Thoracic aorta (tissue), 2 donors: ENCODE results near the gene EDDM13. TPM values are rescaled to one million over a fixed set of nuclear protein-coding genes. Genes with fewer than 3 reads are reported as not detected.

Experiments used
- ATAC-seq: fragments of 150-250 bp; one replicate; pipeline ENCODE4 v1.8.0; 2017; ENCODE audit warnings: low read depth; ENCODE audit not compliant: insufficient number of reproducible peaks, low FRiP score
- DNase-seq: peaks from one replicate; pipeline ENCODE4 v3.0.0-alpha.2; 2020; ENCODE audit warnings: low spot score
- H3K27ac ChIP-seq, 2 donors: fragments of 200-600 bp; sonication (generic); 1 replicate in 1 of 2; 2 replicates in 1 of 2; pipeline ENCODE4 v1.5.1; 2016; ENCODE audit warnings: mild to moderate bottlenecking in 2 of 2, moderate library complexity in 2 of 2
- H3K27me3 ChIP-seq: fragments of 200-600 bp; sonication (generic); replicated peaks from 2 replicates; pipeline ENCODE4 v1.6.0; 2016; ENCODE audit warnings: mild to moderate bottlenecking; ENCODE audit not compliant: insufficient read depth
- H3K36me3 ChIP-seq: fragments of 200-600 bp; sonication (generic); one replicate; pipeline ENCODE4 v1.5.1; 2016
- H3K4me1 ChIP-seq, 2 donors: fragments of 200-600 bp; sonication (generic); 1 replicate in 1 of 2; 2 replicates in 1 of 2; pipeline versions ENCODE4 v1.5.1 to v1.6.0; 2016; ENCODE audit warnings: low read depth in 2 of 2, mild to moderate bottlenecking in 1 of 2; ENCODE audit not compliant: control insufficient read depth in 1 of 2
- H3K4me3 ChIP-seq: fragments of 200-600 bp; sonication (generic); 2 replicates; pipeline ENCODE4 v1.5.1; 2016; ENCODE audit warnings: mild to moderate bottlenecking
- H3K9me3 ChIP-seq: fragments of 200-600 bp; sonication (generic); 2 replicates; pipeline ENCODE4 v1.5.1; 2016
- total RNA-seq, 2 donors: library from RNA; depleted of rRNA; stranded (reverse); fragments of >200 nt; gene quantifications; one replicate each; pipeline versions ENCODE4 v1.1.0 to v1.2.3, GENCODE V29; 2016
- TF ChIP-seq, protein P1 (sequence below): fragments of 200-600 bp; sonication (generic); IDR thresholded peaks from one replicate; pipeline ENCODE4 v1.5.1; 2019; ENCODE audit warnings: antibody characterized with exemption

The EDDM13 gene
- total RNA-seq, 2 donors from 2014 or later = not detected

DNA sequence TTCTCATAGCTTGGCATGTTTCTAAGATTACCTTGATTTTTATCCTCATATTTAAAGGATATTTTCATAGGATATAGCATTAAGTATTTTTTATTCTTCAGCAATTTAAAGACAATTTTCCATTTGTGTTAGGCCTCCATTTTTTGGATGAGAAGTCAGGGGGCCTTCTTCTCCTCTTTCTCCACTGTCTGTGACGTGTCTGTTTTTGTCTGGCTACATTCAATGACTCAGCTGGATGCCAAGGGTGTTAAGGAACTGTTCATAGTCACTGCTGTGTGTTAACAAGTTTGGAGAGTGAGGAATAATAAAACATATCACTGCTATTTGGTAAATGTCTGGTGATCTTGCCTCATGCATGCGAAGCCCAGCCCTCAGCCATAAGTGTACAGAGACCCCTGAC lies 84.4 kb downstream of the EDDM13 start:
- Histone ChIP-seq H3K27me3 (no peaks in the 10 kb centered on the region), H3K36me3 (peaks cover 8% of the 10 kb centered on the region)
- ATAC-seq = no peak

More for the DNA sequence above, 84.4 kb downstream of the EDDM13 start:
- Histone ChIP-seq H3K4me1 (no peaks in the 10 kb centered on the region), H3K9me3 (peaks cover 10% of the 10 kb centered on the region), H3K4me3 (no peak overlapping the region), H3K27ac (no peak overlapping the region)
- TF ChIP-seq, protein P1, sequence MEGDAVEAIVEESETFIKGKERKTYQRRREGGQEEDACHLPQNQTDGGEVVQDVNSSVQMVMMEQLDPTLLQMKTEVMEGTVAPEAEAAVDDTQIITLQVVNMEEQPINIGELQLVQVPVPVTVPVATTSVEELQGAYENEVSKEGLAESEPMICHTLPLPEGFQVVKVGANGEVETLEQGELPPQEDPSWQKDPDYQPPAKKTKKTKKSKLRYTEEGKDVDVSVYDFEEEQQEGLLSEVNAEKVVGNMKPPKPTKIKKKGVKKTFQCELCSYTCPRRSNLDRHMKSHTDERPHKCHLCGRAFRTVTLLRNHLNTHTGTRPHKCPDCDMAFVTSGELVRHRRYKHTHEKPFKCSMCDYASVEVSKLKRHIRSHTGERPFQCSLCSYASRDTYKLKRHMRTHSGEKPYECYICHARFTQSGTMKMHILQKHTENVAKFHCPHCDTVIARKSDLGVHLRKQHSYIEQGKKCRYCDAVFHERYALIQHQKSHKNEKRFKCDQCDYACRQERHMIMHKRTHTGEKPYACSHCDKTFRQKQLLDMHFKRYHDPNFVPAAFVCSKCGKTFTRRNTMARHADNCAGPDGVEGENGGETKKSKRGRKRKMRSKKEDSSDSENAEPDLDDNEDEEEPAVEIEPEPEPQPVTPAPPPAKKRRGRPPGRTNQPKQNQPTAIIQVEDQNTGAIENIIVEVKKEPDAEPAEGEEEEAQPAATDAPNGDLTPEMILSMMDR = no peak
- DNase-seq = no peak

Other genes with a start within 250 kb of the EDDM13 start
- 10 to 100 TPM; 13.4 to 18.7 TPM for gene ZNF787, start 151.5 kb upstream of the EDDM13 start, total RNA-seq
- 10 to 100 TPM; 28.2 to 31.0 TPM for gene ZNF444, start 131.5 kb upstream of the EDDM13 start, total RNA-seq
- gene GALP, start 96.7 kb upstream of the EDDM13 start, total RNA-seq = not detected
- gene ZSCAN5B, start 75.0 kb upstream of the EDDM13 start, total RNA-seq = not detected
- gene ZSCAN5C, start 70.5 kb upstream of the EDDM13 start, total RNA-seq = not detected
- 10 to 100 TPM in 1 of 2 donors, 1 to 10 TPM in 1; 7.3 to 11.9 TPM for gene ZSCAN5A, start 42.1 kb downstream of the EDDM13 start, total RNA-seq
- gene ZNF582, start 120.8 kb downstream of the EDDM13 start, total RNA-seq = 1 to 10 TPM; 2.1 to 2.6 TPM
- gene ZNF583, start 131.6 kb downstream of the EDDM13 start, total RNA-seq = 10 to 100 TPM in 1 of 2 donors, 1 to 10 TPM in 1; 4.2 to 20.9 TPM
- 1 to 10 TPM; 4.6 to 7.8 TPM for gene ZNF667, start 204.6 kb downstream of the EDDM13 start, total RNA-seq
- gene ZNF471, start 235.1 kb downstream of the EDDM13 start, total RNA-seq = 1 to 10 TPM; 3.9 to 6.2 TPM